ENCODE data around the gene FAM3B.
A peak's percentile ranks its signal among the peaks of the same experiment; 100 is the strongest.
"Not testable (repeated sequence)": the region's sequence is repeated elsewhere in the genome, so short reads cannot be mapped to it uniquely, and the experiment has no call there.

FAM3B gene, protein sequence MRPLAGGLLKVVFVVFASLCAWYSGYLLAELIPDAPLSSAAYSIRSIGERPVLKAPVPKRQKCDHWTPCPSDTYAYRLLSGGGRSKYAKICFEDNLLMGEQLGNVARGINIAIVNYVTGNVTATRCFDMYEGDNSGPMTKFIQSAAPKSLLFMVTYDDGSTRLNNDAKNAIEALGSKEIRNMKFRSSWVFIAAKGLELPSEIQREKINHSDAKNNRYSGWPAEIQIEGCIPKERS

DNA sequence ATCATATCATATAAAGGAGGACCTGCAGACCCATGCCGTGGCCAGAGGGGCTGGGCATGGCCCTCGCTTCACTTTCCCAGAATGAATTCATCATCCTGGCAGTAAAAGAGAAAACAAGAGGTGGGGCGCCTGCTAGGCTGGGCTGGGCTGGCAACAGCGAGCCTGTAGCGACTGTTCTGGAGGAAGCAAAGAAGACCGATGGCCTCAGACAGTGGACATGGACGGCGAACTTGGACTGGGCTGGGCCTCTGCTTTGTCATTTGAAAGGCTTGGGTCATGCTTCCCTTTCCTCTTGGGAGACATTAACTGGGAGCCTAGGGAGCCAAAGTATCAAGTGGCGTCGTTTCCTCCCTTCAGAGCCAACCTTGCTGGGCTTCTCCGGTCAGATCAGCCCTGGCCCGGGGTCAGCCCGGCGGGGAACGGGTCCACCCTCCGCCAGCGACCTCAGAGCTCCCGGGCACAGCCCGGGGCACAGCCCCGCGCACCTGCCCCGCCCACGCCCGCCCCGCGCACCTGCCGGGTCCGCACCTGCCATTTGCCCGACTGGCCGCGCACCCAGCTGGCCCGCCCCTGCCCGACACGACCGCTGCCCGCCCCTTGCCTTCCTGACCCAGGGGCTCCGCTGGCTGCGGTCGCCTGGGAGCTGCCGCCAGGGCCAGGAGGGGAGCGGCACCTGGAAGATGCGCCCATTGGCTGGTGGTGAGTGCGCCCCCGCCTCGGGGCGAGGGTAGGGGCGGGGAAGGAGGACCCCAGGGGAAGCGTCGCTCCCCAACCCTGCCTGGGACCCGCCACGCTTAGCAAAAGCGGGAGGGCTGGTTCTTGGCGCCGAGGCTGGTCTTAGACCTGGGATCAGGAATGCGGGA is at the start of gene FAM3B:
Gene FAM3B (plus strand): TSS at position 602 of the 863 bp plus-strand sequence. CDS start 79 bp downstream, at position 681.
- DNase-seq (ENCODE audit: low spot score): no peak

DNA sequence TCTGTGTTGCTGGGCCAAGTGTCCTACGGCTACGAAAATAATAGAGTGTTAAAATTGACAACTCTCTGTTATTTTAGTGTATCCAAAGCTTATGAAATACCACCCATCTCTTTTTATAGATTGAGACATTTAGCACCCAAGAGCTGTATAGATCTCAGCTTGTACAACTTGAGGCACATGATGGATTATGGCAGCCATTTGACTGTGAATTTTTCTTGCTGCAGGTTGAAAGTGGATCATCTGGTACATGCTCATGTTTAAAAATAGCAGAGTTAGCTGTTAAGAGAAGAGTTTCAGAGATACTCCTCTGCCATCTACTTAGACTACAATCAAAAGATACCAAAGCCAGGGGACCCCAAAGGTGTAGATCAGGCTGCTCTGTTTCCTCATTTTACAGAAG is 49.3 kb upstream of the FAM3B start:
- DNase-seq (ENCODE audit: low spot score): no peak

DNA sequence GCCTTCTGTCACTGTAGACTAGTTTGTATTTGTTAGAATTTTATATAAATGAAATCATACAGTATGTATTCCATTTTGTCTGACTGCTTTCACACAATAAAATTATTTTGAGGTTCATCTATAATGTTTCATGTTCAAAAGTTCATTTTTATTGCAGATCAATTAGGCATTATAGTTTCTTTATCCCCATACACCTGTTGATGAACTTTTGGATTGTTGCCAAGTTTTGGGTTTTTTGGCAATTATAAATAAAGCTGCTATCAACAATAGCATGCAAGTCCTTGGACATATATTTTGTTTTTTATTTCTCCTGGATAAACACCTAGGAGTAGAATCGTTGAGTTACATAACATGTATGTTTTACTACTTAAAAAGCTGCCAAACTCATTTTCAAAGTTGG is 47.1 kb upstream of the FAM3B start:
- DNase-seq (ENCODE audit: low spot score): no peak

DNA sequence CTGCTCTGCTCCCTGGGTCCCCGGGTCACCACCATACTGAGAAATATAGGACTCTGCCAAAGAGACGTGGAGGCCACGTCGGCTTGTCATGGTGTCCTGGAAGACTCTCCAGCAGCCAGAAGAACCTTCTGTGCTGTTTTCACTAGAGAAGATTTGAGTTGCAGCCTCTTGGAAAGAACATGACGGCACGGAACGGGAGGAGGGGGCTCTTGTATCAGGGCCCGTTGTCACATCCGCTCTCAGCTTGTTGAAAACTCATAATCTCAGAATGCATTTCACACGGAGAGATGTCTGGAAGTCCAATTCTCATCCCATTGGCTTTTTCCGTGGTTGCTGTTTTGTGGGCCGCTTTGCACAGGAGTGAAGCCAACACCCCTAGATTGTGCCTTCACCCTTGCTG is 39.4 kb upstream of the FAM3B start:
- DNase-seq (ENCODE audit: low spot score): no peak

DNA sequence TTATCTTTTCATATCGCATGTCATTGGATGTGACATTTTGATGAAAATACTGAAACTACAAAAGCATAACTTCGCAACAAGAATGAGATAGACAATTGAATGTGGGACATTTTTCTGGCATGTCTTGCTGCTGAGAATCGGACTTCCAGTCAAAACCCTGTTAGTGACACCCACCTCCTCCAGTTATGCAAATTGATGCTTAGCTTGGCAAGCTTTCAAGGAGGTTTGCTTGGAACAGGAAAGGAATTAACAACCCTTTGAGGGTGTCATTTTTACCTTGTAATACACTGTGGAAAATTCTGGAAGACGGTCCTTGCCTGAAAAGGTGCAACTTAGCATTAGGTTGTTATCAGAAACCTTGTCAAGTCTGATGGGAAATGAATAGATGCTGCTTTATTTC is 38.8 kb upstream of the FAM3B start:
- no peak for DNase-seq (ENCODE audit: low spot score)

DNA sequence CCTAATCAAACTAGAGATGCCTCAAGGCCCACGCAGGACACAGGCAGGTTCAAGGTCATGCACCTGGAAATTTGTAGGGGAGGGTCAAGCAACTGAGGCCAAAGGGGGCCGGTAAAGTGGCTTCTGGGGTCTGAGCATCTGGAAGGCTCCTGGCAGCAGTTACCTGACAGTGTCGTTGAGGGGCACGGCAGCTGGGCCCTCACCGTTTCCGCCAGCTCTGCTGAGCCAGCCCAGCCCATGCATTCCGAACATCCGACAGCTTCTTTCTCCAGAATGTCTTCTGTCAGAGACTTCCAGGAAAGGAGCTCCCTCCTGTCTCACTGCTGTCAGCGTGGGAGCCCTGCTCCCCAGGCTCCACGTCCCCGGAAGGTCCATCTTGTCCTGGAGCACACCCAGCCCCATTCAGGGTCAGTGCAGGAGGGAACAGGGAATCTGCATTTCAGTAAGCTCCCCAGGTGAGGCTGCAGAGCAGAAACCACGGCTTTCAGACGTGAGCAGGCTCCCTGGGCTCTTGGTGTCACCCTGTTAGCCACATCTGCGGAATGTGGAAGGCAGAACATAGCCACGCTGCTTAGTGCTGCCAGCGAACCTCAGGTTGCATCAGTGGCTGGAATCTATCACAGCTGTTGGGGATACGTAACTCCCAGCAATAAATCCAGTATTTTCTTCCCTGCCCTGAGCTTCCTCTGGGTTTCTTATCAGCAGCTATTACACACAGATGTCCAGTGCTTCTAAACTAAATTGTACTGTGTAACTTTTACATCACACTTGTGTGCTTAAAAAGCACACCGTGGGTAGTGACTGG is 36.3 kb upstream of the FAM3B start:
- no peak for DNase-seq (ENCODE audit: low spot score)

DNA sequence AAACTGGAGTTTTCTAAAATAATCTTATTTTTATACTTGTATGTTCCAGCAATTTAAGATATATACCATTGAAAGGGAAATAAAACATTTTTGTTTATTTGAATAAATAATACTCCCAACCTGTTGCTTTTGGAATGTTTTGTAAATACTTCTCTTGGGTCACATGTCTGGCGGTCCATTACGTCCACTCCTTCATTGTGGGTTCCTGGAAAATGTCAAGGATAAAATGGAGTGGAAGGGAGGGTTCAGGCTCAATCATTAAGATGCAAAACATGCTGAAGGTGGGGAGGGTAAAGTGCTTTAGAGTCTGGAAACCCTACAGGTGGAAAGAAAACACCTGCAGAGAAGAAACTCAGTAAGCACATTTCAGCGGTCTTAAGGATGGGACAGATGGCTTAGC is 34.2 kb upstream of the FAM3B start:
- no peak for DNase-seq (ENCODE audit: low spot score)

DNA sequence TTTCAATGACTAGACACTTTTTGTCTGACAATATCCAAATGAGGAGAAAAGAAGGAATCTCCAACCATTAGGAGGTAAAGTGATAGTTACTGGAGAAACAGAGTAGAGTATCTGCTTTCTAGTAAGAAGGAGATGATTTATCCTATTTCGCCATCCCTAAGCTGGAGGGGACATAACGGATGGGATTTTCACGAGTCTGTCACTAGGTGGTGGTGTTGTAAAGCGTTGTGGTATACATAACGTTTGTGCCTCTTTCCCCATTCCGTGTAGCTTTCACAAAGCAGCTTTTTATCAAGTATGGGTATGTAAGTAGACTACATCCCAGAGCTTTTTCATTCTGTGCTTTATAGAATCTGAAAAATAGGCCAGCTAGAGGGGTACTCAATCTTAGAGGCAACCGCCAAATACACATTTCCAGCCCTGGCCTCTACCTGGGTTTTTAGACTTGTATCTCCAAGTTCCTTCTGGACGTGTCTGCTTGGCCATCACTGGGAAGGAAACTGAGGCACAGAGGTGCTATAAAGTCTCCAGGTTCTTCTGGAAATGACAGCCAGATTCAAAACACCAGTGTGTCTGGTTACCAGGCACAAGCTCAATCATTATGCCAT is 33.3 kb upstream of the FAM3B start:
- peak; percentile 78 for DNase-seq (ENCODE audit: low spot score)

DNA sequence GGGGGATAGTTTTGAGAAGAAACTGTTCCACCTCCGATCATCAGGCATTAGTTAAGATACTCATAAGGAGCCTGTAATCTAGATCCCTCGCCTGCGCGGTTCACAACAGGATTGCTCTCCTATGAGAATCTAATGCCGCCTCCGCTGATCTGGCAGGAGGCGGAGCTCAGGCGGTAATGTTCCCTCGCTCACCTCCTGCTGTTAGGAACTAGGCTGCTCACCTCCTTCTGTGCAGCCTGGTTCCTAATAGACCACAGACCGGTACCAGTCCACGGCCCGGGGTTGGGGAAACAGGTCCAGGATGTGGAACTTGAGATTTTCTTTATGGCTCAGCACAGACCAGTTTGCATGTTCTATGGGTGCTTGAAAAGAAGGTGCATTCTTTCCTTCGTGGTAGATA is 27.2 kb upstream of the FAM3B start:
- no peak for DNase-seq (ENCODE audit: low spot score)

DNA sequence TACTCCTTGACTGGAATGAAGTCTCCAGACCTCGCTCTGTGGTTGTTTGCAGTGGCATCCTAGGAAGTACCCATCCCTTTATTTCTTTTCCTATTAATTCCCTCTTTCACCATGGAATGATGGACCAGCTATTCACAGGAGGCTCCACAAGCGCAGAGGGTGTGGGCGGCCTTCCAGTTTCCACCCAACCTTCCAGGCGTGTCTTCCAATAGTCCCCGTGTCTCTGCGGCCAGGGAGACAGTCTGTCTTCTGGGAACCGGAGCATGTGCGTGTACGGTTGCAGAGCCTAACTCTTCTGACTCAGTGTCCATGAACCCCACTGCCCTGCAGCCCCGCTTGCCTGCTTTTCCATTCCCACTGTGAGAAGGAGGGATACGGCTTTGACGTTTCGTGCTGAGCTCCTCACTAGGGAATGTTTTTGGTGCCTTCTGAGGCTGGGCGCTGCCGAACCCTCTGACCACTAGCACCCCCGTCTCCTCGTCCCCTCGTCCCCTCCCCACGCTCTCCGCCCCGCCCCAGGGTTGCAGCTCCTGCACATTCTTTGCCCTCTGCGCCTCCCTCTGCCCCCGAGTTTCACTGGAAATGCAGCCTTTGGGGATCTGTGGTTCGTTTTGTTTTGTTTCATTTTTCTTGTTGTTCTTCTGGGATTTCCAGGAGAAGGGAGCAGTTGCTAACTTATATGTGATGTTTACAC is 26.3 kb upstream of the FAM3B start:
- no peak for DNase-seq (ENCODE audit: low spot score)

DNA sequence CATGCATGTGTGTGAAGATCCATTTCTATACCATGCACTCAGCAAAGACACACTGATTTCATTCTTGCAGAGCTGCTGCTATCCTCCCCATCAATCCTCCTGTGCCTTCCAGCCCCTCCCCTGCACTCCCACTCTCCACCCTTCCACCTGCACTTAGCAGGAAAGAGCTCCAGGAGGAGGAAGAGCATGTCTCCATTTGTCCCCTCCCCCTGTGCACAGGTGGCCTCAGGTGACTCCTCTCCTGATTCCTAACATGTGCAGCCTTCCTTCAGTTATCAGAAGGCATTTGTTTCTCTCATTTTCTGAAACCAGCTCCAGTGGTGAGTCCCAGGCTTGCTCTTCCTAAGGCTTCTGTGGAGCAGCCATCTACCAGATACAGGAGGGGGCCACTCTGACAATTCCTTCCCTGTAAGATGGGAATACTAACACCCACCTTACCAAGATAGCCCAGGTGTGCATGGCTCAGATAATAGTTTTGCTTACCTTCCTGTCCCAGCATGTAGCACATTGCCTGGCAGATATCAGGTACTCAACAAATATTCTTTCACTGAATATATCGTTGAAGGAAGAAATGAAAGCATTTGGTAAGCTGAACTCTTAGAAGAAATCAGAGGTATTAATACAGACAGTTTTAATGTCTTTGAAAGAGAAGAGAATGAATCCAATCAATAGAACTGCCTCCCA is 21.9 kb upstream of the FAM3B start:
- no peak for DNase-seq (ENCODE audit: low spot score)

DNA sequence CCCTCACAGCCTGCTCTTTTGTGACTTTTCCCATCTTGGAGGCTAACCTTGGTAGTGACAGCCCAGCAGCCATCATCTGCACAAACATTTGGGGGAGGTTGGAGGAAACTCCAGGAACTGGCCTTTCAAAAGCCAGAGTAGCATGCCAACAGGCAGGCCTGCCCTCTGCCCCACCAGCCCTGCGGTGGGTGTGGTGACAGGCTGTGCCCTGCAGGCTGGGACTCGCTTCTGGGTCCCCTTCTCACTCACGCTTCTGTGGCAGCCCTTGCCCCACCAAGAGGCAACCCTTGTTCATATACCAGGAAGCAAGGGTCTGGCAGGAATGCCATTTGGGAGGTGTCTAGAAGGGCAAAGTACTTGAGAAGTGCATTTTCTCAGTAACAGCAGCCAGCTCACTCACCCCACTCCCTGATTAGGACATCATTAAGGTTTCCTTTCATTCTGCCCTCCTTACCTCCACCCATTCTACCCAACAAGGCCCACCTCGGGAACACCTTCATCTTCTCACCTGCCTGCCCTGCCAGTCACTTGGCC is 20.8 kb upstream of the FAM3B start:
- DNase-seq (ENCODE audit: low spot score): no peak

DNA sequence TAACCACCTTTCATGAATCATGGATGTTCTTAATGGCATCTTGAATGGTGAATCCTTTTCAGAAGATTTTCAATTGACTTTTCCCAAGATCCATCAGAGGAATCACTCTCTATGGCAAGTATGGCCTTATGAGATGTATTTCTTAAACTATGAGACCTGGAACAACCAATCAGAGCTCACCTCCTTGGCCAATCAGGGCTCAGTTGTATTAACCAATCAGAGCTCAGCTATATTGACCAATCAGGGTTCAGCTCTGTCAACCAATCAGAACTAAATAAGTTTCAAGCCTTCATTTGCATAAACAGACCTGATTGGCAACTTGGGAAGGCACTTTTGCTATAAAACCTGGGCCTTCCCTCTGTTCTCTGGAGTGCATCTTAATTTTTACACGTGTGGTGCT is 13.6 kb upstream of the FAM3B start:
- no peak for DNase-seq (ENCODE audit: low spot score)

DNA sequence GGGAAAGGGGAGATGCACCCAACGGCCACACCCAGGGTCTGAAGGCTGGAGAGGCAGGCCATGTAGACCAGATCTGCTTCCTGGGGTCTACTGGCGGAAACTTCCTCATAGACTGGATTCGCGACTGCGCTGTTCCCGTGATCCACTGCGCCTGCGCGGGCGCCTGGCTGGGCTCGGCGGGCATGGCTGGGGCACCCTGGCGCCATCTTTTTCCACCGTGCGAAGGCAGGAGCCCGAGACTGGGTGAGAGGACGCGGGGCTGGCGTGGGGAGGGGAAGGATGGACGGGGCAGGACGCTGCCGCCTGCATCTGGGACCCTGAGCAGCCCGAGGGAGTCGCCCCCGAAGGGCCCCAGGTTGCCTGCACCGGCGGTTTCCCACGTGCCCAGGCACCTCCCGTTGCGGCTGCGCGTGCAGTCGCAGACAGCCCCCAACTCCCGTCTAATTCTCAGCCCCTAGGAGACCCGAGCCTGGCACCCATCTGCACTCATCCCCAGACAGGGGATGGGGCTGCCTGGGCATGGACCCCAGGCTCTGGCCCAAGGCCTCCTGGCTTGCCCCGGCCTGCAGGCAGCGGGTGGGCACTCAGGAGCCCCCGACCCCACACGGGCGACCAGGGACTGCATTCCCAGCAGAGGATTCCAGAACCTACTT is 12.4 kb upstream of the FAM3B start:
- no peak for DNase-seq (ENCODE audit: low spot score)

DNA sequence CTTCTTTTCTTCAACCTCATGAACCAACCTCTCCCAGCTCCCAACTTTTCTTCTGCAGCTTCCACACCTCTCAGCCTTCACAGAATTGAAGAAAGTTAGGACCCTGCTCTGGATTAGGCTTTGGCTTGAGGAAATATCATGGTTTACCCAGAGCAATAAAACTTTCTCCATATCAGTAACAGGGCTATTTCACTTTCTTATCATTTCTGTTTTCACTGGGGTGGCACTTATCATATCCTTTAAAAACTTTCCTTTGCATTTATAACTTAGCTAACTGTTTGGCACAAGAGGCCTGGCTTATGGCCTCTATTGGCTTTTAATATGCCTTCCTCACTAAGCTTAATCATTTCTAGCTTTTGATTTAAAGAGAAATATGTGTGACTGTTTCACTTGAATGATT is 9.4 kb upstream of the FAM3B start:
- no peak for DNase-seq (ENCODE audit: low spot score)

DNA sequence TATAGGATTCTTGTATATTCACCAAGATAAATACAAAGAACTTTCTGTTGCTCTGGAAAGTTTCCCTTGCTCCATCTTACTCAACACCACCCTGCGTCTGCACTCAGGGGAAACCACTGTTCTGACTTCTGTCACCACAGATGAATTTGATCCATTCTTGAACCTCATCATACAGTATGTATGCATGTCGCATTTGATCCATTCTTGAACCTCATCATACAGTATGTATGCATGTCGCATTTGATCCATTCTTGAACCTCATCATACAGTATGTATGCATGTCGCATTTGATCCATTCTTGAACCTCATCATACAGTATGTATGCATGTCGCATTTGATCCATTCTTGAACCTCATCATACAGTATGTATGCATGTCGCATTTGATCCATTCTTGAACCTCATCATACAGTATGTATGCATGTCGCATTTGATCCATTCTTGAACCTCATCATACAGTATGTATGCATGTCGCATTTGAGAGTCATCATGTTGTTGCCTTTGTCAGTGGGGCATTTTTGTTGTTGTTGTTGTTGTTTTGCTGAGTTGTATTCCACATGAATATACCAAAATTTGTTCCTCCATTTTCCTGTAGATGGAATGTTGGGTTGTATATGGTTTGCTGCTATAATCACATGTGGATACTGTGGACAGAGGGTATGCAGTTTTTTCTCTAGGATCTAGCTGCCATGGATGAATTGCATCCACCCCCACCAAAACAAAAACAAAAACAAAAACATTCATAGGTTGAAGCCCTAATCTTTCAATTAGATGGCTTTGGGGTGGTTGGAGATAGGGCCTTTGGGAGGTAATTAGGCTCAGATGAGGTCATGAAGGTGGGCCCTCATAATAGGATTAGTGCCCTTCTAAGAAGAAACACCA is 3.1 kb upstream of the FAM3B start:
- not testable (repeated sequence) for DNase-seq (ENCODE audit: low spot score)

DNA sequence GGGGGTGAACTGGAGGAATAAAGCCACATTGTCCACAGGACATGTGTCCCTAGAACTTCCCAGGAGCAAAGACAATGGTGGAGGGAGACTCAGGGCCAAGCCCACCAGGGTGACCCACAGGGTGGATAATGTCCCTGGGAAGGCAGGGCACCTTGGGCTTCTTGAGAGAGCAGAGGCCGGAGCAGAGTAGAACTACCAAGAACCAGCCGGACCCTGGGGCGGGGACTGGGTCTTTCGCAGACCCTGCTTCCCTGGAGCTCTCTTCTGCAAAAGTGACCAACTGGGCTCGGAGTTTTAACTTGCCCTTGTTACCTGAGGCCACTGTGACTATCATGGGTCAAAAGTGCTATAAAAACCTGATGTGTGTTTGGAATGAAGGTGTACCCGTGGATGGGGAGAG is 875 bp upstream of the FAM3B start:
- no peak for DNase-seq (ENCODE audit: low spot score)

DNA sequence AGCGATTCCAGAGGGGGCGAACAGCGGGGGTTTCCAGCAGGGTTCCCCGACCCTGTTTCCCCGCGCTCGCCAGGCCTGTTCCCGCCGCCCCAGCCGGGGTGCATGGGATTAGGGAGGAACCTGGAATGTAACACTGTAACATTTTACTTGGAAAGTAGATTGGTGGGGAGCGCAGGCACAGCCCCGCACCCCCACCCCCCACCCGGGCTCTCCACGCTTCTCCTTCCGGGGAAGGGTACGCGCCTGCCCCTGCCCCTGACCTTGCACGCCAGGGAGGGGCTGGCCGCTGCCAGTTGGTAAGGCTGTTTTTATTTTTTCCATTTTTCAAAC is 427 bp downstream of the FAM3B start:
- no peak for DNase-seq (ENCODE audit: low spot score)

DNA sequence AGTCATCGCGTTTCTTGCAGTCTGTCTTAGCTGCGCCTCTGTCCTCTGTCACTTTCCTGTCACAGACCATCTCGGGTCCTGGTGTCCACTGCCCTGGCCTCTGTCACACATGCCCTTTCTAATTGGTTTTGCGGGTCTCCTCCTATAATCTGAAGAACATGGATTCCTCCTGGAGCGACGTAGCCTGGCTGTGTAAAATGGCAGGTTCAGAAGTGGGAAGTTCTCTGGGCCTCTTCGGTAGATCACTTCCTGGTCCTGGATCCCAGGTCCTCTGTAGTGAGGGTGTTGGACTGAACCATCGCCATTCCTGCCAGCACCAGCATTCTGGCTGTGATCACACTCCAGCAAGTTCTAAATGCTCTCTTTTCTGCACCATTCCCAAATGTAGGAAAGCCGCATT is 857 bp downstream of the FAM3B start:
- DNase-seq (ENCODE audit: low spot score): no peak

DNA sequence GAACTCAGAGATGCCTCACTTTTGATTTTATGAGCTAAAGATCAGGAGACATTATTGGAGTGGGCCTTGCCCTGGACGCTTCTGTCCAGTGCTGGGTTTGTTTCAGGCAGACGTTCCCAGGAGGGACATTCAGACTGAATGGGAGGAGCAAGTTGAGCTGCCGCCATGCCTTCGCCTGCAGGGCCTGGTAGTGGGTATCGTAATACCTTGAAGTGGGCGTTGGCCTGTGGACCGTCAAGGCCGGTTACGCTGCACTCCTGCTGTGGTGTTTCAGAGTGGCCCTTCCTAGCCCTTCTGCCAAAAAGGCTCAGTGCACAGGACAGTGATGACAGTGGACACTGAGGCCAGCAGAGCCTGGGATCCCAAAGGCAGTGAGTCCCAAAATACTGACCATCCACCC is 1.6 kb downstream of the FAM3B start:
- DNase-seq (ENCODE audit: low spot score): no peak

All from LoVo (cell line).